PFSK-1 (cell line): ENCODE measurements around the gene PRKAG2.

Experiments
- FOXP2 ChIP-seq: optimal IDR thresholded peaks from 2 replicates; pipeline ENCODE3; 2011; ENCODE audit warnings: borderline replicate concordance, control low read depth, inconsistent platforms; ENCODE audit not compliant: insufficient read depth; ENCODE audit errors: extremely low read length, extremely low read depth
- POLR2AphosphoS5 ChIP-seq: IDR thresholded peaks from 2 replicates; pipeline ENCODE4 v1.6.1; 2012; ENCODE audit warnings: low read depth, mild to moderate bottlenecking, control low read depth, low read length, moderate library complexity
- SIN3A ChIP-seq: IDR thresholded peaks from 2 replicates; pipeline ENCODE4 v1.6.1; 2012; ENCODE audit warnings: mild to moderate bottlenecking, low read length, moderate library complexity, borderline replicate concordance; ENCODE audit not compliant: insufficient read depth
- TAF1 ChIP-seq: IDR thresholded peaks from 2 replicates; pipeline ENCODE4 v1.6.1; 2012; ENCODE audit warnings: low read length, control low read depth, borderline replicate concordance; ENCODE audit not compliant: insufficient read depth
- TF ChIP-seq, protein P1 (sequence below), 2 experiments: IDR thresholded peaks; 2 replicates each; pipeline versions ENCODE4 v1.6.1 to v1.8.0; 2011 to 2012; ENCODE audit warnings: low read depth in 2 of 2, low read length in 2 of 2, control low read depth in 1 of 2, inconsistent platforms in 1 of 2, mild to moderate bottlenecking in 1 of 2, moderate library complexity in 1 of 2; ENCODE audit not compliant: insufficient read depth in 1 of 2

Gene PRKAG2

DNA sequence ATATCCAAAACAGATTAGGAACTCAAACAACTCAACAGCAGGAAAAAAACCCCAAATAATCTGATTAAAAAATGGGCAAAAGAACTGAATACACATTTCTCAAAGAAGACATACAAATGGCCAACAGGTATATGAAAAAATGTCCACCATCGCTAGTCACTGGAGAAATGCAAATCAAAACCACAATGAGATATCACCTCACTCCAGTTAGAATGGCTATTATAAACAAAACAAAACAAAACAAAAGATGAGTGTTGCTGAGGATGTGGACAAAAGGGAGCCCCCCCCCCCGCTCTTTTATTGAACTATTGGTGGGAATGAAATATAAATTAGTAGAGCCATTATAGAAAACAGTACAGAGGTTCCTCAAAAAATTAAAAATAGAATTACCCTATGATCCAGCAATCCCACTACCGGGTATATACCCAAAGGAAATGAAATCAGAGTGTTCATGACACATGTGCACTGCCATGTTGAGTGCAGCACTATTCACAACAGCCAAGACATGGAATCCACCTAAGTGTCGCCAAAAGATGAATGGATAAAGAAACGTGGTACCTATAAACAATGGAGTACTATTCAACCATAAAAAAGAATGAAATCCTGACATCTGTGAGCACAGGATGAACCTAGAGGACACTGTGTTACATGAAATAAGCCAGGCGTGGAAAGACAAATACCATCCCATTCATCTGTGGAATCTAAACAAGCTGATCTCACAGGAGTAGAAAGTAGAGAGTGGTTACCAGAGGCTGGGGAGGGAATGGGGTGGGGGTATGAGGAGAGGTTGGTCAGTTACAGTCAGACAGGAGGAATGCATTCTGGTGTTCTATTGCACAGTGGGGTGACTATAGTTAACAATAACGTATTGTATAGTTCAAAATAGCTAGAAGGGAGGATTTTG, 279.1 kb downstream of the PRKAG2 start:
- TF ChIP-seq SIN3A (no peak), FOXP2 (no peak), POLR2AphosphoS5 (no peak), TAF1 (no peak)
- TF ChIP-seq, protein P1, sequence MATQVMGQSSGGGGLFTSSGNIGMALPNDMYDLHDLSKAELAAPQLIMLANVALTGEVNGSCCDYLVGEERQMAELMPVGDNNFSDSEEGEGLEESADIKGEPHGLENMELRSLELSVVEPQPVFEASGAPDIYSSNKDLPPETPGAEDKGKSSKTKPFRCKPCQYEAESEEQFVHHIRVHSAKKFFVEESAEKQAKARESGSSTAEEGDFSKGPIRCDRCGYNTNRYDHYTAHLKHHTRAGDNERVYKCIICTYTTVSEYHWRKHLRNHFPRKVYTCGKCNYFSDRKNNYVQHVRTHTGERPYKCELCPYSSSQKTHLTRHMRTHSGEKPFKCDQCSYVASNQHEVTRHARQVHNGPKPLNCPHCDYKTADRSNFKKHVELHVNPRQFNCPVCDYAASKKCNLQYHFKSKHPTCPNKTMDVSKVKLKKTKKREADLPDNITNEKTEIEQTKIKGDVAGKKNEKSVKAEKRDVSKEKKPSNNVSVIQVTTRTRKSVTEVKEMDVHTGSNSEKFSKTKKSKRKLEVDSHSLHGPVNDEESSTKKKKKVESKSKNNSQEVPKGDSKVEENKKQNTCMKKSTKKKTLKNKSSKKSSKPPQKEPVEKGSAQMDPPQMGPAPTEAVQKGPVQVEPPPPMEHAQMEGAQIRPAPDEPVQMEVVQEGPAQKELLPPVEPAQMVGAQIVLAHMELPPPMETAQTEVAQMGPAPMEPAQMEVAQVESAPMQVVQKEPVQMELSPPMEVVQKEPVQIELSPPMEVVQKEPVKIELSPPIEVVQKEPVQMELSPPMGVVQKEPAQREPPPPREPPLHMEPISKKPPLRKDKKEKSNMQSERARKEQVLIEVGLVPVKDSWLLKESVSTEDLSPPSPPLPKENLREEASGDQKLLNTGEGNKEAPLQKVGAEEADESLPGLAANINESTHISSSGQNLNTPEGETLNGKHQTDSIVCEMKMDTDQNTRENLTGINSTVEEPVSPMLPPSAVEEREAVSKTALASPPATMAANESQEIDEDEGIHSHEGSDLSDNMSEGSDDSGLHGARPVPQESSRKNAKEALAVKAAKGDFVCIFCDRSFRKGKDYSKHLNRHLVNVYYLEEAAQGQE (IDR thresholded peaks at IDR 0.05; ENCODE audit: insufficient read depth in 1 of 2, low read depth in 2 of 2, low read length in 2 of 2): no peak

DNA sequence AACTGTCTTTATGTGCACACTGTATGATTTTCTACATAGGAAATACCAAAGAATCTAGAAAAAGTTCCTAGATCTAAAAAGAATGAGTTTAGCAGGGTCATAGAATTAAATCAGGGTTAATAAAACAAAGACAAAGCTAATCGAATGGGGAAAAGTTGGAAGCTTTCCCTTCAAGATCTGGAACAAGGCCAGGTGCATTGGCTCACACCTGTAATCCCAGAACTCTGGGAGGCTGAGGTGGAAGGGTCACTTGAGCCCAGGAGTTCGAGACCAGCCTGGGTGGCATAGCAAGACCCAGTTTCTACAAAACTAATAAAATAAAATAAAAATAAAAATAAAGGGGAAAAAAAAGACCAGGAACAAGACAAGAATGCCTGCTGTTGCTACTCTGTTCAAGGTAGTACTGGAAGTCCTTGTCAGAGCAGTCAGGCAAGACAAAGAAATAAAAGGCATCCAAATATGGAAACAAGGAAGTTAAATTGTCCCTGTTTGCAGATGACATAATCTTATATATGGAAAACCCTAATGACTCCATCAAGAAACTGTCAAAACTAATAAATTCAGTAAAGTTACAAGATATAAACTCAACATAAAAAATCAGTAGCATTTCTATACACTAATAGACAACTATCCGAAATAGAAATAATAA, 281.1 kb downstream of the PRKAG2 start:
- TF ChIP-seq SIN3A (no peak), TAF1 (no peak), FOXP2 (no peak), POLR2AphosphoS5 (no peak)
- TF ChIP-seq, protein P1 (IDR thresholded peaks at IDR 0.05; ENCODE audit: insufficient read depth in 1 of 2, low read depth in 2 of 2, low read length in 2 of 2): no peak

DNA sequence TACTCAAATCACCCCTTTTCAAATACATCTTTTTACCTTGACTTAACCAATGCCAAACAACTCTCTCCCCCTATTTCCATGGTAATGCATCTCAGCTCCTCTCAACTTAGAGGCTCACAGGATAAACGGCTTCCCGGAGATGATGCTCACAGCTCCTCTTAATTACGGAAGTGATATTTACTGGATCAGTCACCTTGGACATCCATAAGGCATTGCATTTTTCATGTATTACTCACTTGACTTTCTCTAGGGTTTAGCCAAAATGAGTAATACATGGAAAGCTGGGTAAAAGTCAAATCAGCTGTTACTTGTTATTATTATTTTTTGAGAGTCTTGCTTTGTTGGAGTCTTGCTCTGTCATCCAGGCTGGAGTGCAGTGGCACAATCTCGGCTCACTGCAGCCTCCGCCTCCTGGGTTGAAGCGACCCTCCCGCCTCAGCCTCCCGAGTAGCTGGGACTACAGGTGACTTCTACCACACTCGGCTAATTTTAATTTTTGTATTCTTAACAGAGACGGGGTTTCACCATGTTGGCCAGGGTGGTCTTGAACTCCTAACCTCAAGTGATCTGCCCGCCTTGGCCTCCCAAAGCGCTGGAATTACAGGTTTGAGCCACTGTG, 283.9 kb downstream of the PRKAG2 start:
- TF ChIP-seq, protein P1 (IDR thresholded peaks at IDR 0.05; ENCODE audit: insufficient read depth in 1 of 2, low read depth in 2 of 2, low read length in 2 of 2): no peak
- no peak for TF ChIP-seq SIN3A
- TF ChIP-seq POLR2AphosphoS5: no peak
- no peak for TF ChIP-seq TAF1
- no peak for TF ChIP-seq FOXP2

DNA sequence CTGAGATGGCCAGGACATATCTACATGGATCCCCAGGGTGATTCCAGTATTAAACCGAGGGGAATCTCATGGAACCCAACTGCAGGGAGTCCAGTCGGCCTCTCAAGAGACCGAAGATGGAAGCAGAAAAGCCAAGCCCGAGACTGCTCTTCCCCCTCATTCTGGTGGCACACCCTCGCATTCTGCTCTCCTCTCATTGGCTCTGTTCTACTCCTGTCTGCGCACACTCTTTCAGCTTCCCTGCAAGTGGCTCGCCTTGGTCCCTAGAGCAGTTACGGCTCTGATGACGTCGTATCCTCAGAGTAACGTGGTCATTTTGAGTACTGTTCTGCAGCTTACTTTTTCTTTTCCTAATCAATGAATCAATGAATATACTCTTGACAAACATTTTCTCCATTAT, 284.6 kb downstream of the PRKAG2 start:
- TF ChIP-seq TAF1 (no peak), SIN3A (no peak)

DNA sequence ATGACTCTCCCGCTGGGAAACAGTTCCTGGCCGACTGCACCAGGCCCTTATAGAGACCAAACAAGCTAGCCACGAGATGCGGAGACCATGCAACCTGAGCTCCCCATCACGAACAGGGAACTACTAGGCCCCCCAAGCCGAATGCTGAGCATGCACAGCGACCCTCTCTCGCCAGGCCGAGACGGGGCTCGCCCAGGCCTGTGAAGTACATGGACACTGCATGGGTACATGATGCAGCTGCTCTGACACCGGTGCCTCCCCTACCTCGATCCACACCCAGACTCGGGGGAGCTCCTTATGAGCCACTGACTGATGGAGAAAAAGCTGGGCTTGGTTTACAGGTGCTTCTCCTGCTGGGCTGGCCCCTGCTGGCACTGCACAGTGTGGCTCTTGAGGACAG, 285.0 kb downstream of the PRKAG2 start:
- TF ChIP-seq TAF1 (no peak), POLR2AphosphoS5 (no peak), FOXP2 (no peak), SIN3A (no peak)
- TF ChIP-seq, protein P1 (IDR thresholded peaks at IDR 0.05; ENCODE audit: insufficient read depth in 1 of 2, low read depth in 2 of 2, low read length in 2 of 2): no peak
